Measurements from ENCODE around the gene MYF5. TPM values are rescaled to one million over a fixed set of nuclear protein-coding genes. Genes with fewer than 3 reads are reported as not detected.

Gene MYF5
- total and polyA plus RNA-seq, 11 donors = not detected

- no peak for DNase-seq
- Histone ChIP-seq H3K27me3 (no peaks in the 10 kb centered on the region), H3K4me3 (no peak overlapping the region), H3K27ac (no peak overlapping the region), H3K36me3 (no peaks in the 10 kb centered on the region), H3K4me1 (peaks cover 0 to 2% (median 0%) of the 10 kb centered on the region in 12 donors), H3K9me3 (no peaks in the 10 kb centered on the region)
- intact Hi-C loops (cut with DNase I) = no loop called here
- 70 to 78% (median 72%) methylated on average over 2 of the region's 2 CpGs for WGBS, 4 donors
- ATAC-seq = no peak
- TF ChIP-seq POLR2A (IDR thresholded peaks at IDR 0.05) (no peak), CTCF (IDR thresholded peaks at IDR 0.05) (no peak)
Measured at GRCh38 chr12:80697270-80697887, 19.3 kb upstream of the MYF5 start.

- Histone ChIP-seq H3K36me3 (no peaks in the 10 kb centered on the region), H3K27me3 (no peaks in the 10 kb centered on the region), H3K9me3 (no peaks in the 10 kb centered on the region), H3K4me3 (no peak overlapping the region), H3K4me1 (peaks cover 0 to 11% (median 0%) of the 10 kb centered on the region in 12 donors), H3K27ac (no peak overlapping the region)
- ATAC-seq (no peak), DNase-seq (no peak)
- intact Hi-C loops (cut with DNase I) = no loop called here
- WGBS, 4 donors = 69 to 88% (median 77%) methylated on average over 7 of the region's 7 CpGs
- no peak for TF ChIP-seq CTCF (IDR thresholded peaks at IDR 0.05)
- no peak for TF ChIP-seq POLR2A (IDR thresholded peaks at IDR 0.05)
Measured at GRCh38 chr12:80698256-80698655, 18.5 kb upstream of the MYF5 start.

GRCh38 chr12:80698847-80699542 lies 17.7 kb upstream of the MYF5 start:
- DNase-seq (no peak), ATAC-seq (no peak)
- no peaks in the 10 kb centered on the region for H3K9me3 ChIP-seq
- peaks cover 0 to 11% (median 0%) of the 10 kb centered on the region in 12 donors for H3K4me1 ChIP-seq
- no peak overlapping the region for H3K4me3 ChIP-seq
- no peaks in the 10 kb centered on the region for H3K27me3 ChIP-seq
- no peak for TF ChIP-seq CTCF (IDR thresholded peaks at IDR 0.05)
- TF ChIP-seq POLR2A (IDR thresholded peaks at IDR 0.05) = no peak
- WGBS, 4 donors = 77 to 84% (median 80%) methylated on average over 7 of the region's 7 CpGs
- no peak overlapping the region for H3K27ac ChIP-seq
- no peaks in the 10 kb centered on the region for H3K36me3 ChIP-seq
- intact Hi-C loops (cut with DNase I) = no loop called here

GRCh38 chr12:80700327-80700726 lies 16.4 kb upstream of the MYF5 start:
- ATAC-seq = no peak
- no peak for DNase-seq
- no peaks in the 10 kb centered on the region for H3K36me3 ChIP-seq
- WGBS, 4 donors = 78 to 88% (median 82%) methylated on average over 2 of the region's 2 CpGs
- TF ChIP-seq CTCF (IDR thresholded peaks at IDR 0.05) = no peak
- intact Hi-C loops (cut with DNase I) = no loop called here
- H3K27me3 ChIP-seq = no peaks in the 10 kb centered on the region
- no peak overlapping the region for H3K27ac ChIP-seq
- H3K4me1 ChIP-seq = peaks cover 0 to 11% (median 1%) of the 10 kb centered on the region in 12 donors
- no peaks in the 10 kb centered on the region for H3K9me3 ChIP-seq
- H3K4me3 ChIP-seq = no peak overlapping the region
